Transverse colon (tissue), 4 donors: ENCODE measurements around the gene CDH12.

Experiments used
- CTCF ChIP-seq, 5 experiments: fragments of 200-600 bp in 3 of 5; fragments of 450-650 bp in 2 of 5; sonication (generic) in 3 of 5; IDR thresholded peaks; 1 replicate in 2 of 5; 2 replicates in 3 of 5; pipeline ENCODE4 v1.5.1; 2016 to 2017; ENCODE audit warnings: antibody characterized with exemption in 5 of 5, inconsistent platforms in 3 of 5, mild to moderate bottlenecking in 2 of 5, moderate library complexity in 1 of 5
- POLR2A ChIP-seq: fragments of 450-650 bp; IDR thresholded peaks from one replicate; pipeline ENCODE4 v1.6.1; 2016; ENCODE audit warnings: antibody characterized with exemption, mild to moderate bottlenecking, moderate library complexity
- POLR2AphosphoS5 ChIP-seq, 3 donors: sonication (generic); formaldehyde crosslinking; IDR thresholded peaks; one replicate each; pipeline ENCODE4 v1.6.1; 2016; ENCODE audit warnings: antibody characterized with exemption in 3 of 3

GRCh38 chr5:22250528-22250927, 602.6 kb downstream of the CDH12 start:
- no peak for TF ChIP-seq CTCF (IDR thresholded peaks at IDR 0.05)
- TF ChIP-seq POLR2AphosphoS5 (IDR thresholded peaks at IDR 0.05) = no peak
- no peak for TF ChIP-seq POLR2A
